AG20443 (cell line): ENCODE measurements around the gene VSNL1.
"Not testable (repeated sequence)": the region's sequence is repeated elsewhere in the genome, so short reads cannot be mapped to it uniquely, and the experiment has no call there.

Source experiments
- DNase-seq: peaks from one replicate; pipeline ENCODE4 v3.0.0; 2012; ENCODE audit warnings: low spot score, mixed read lengths

VSNL1 gene

DNA sequence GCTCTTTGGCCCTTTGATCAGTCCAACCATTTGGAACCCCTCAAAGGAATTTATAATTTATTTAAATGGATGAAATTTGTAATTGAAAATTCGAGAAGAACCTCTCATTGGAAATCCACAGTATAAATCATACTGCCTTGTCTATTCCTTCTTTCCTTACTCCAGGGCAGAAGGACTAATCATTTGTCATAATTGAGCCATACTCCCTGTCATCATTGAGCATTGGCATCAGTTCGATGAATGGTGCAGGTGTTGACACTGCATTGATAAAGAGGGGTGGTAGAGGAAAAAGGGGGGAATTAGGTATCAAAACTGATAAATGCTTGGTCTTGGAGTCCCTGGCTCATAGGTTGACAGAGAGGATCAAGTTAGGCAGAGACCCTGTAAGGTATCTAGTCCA lies 2.0 kb downstream of the VSNL1 start:
- DNase-seq: no peak

DNA sequence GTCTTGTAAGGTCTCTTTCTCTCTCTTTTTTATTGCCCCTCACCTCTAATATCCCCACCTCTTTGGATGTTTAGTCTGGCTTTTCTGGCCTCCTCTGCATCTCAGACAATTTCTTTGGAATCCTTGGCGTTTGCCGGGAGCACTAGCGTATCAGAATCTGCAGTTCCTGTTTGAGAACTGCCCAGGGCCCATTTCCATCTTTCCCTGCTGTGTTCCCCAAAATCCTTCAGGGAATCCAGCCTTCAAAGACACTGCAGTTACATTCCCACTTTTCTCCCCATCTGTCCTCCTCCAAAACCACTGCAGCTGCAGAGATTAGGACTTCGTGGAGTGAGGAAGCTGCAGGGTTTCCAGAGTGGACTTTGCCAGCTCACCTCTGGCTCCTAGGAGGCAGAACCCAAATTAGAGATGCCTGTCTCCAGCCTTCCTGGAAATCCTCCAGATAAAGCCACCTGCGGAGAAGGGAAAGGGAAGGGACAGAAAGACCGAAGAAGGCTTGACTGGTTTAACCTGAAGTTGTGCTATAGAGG lies 2.7 kb downstream of the VSNL1 start:
- DNase-seq: no peak

DNA sequence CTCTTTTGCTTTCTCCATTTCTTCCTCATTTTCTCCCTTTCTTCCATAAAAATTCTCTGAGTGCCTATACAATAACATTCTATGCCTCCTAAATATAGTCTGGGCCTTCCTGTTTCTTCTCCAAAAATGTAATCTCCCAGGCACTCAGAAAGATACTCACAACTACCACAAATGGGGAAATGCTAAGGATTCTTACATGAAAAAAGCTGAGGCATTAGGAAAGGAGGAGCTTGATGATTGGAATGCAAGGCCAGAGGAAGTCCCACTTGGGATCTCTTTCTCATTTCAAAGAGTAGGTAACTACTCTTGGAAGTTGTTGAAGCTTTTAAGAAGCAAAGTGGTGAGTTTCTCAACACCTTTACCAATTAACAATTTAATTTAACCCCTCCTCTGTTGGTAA lies 3.4 kb downstream of the VSNL1 start:
- no peak for DNase-seq

DNA sequence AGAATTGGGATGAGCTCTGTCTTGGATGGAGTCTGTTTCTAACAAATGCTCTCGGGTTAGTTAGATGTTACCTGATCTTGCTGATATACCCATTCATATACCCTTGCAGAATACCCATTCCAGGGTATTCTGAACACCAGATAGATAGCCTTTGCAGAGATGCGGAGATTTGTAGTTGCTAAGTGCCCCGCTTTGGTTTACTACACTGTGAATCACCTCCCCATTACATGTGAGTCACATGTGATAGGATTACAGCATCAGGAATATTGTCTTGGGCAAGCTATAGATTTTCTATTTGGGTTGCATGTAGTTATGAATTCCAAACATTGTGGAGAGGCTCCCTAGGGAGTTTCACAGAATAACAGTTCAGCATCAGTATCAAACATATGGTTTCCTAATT lies 3.8 kb downstream of the VSNL1 start:
- no peak for DNase-seq

DNA sequence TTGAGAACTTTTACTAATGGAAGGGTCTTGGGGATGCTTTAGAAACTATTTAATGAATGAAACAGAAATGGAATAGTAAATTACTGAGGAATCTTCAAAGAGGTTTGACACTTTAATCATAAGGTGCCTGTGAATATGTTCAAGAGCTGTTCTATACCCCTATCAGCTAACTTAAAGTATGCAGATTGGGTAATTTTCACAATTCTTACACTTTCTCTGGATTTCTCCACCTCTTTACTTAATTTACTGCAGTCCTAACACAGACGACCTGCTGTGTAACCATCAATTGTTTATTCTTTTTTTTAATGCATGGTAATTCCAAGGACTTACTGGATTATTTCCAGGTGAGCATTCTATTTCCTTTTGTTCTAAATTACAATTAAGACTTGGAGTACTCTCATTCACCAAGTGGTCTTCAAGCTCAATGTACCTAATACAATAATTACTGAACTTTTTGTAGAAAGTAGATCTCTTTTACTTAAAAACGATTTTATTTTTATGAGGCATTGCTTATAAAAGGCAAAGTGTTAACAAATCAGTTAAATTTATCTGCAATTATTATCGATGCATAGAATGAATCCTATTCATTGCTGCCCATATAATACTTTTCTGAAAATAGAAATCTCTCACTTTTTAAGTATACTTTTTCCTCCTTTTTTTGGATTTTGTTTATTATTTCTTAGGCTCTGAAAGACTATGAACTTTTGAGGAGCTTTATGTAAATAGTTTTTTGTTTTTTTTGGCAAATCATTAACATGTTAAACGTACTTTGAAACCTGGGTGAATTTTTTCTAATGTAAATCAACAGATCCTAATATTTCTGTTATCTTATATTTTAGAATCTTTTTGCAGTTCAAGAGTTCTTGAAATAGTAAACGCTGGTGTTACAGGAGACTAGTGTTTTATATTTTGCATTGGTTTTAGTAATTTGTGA lies 5.5 kb downstream of the VSNL1 start:
- no peak for DNase-seq

DNA sequence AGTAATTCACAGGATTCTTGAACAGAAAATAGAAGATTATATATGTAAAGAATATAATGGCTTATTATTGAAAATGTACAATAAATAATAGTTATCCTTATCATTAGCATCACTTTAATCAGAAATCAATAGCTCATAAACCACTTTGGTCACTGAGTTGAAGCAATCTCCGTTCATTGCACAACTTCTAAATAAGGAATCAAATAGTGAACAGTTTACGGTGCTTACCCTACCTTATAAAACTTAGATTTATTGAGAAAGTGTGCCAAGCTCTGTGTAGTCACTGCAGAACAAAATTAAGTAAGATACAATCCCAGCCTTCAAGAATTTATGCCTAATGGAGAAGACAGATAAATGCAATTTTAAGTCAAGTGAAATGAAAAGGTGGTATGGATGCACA lies 6.7 kb downstream of the VSNL1 start:
- DNase-seq: no peak

DNA sequence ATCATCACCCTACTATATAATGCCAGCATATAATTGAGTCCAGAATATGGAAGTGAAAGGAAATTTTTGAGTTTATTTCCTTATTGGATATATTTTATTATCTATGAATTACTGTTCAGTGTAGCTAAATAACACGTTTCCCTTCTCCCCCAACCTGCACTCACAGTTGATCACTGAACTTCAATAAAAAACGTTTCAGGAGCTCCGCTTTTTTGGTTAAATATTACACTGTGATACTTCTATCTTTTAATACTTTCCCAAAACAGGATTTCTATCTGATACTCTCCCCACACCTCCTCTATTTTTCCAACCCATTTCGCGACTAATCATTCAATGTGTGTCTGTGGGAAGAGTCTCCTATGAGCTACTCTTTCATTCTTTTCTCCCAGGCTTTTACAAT lies 7.2 kb downstream of the VSNL1 start:
- DNase-seq: no peak

DNA sequence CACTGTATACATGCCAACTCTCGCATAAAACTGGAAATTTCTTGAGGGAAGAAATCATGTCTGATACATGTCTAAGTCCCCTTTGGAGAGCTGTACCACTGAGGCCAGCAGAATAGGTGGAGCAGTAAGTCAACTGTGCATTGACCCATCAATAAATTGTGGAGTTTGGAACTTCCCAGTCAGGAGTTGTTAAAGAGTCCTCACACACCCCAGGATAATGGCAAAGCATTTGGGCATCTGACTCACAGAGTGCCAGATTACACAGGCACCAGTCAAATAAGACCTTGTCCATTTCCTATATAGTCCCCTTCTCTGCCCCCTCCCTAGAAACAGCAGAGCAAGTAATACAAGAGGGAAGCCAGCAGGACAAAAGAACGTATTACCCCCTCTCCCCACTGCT lies 10.4 kb downstream of the VSNL1 start:
- DNase-seq: no peak

DNA sequence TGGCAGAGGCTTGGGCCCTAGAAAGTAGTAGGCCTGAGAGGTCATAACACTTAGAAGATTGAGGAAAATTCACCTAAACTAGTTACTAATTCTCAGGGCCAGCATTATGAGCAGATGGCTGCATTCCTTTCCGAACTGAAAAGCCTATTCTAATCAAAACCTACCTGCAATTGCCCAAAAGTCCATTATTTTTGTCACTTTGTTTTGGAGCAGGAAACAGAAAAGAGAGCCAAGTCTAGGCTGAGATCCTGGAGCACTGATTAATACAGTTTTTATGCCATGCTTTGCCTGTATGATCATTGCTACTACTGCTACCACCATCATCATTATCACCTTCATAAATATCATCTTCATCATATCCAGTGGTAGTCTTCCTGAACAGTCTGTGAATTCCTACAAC lies 14.7 kb downstream of the VSNL1 start:
- no peak for DNase-seq

DNA sequence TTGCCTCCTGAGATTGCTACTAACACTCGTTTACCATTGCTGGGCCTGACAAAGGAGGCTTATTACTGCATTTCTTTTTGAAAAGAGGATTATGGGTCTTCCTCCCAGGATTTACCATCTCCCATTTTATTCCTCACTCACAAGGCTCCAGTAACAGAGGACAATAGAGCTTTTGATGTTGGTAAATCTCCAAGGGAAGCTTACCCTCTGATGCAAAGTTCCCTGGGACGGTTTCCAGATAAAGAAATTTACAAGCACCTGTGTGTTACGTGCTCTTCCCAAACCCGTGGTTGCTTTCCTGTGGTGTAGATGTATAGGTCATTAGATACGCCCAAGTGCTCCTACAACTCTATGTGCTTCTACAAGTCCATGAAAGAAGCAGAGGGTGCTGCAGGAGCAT lies 17.1 kb downstream of the VSNL1 start:
- no peak for DNase-seq

DNA sequence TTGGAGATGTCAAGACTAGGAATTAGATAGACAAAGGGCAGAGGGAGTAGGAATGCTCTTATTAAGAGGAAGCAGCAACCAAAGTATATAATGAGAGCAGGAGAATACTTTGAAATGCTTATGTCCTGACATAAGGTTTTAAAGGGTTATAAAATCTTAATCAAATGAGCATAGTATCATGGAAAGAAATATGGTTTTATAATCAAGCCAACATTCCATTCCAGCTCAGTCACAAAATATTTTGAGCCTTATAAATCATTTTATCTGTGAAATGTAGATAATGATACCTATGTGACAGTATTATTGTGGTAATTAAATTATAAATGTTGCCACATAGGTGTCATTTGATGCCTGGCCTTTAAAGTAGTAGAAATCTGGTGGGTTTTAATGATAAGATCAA lies 17.6 kb downstream of the VSNL1 start:
- no peak for DNase-seq

DNA sequence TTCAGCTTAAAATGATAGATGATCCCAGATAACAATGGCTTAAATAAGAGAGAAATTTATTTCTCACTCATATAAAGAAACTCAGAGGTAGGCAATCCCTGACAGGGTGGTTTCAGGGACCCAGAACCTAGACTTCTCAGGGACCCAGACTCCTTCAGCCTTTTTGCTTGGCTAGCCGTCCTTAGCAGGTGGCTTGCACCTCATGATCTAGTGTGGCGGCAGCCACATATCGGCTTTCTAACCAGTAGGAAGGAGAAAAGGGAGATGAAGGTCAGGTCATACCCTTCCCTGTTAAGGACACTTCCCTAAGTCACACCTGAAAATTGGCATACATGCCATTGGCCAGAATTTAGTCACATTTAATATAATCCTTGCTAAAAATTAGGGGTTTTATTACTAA lies 18.4 kb downstream of the VSNL1 start:
- DNase-seq: no peak

DNA sequence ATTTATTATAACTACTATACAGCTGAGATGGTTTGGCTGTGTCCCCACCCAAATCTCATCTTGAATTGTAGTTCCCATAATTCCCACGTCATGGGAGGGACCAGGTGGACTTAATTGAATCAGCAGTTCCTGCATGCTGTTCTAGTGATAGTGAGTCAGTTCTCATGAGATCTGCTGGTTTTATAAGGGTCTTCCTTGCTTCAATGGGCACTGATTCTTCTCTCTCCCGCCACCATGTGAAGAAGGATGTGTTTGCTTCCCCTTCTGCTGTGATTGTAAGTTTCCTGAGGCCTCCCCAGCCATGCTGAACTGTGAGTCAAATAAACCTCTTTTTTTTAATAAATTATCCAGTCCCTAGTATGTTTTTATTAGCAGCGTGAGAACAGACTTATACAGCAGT lies 25.2 kb downstream of the VSNL1 start:
- not testable (repeated sequence) for DNase-seq

DNA sequence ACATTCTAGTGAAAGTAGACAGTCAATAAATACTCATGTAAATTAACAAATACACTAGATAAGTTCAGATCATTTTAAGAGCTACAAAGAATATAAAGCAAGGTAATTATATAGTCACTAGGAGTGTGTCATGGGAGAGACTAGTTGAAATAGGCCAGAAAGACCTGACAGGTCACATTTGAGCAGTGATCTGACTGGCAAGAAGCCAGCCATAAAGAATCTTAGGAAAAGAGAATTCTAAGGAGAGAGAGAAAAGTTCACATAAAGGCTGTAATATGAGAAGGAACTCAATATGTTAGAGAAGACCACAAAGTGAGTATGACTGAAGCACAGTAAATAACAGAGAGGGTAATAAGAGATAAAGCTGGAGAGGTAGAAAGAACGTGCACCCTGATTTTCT lies 31.2 kb downstream of the VSNL1 start:
- no peak for DNase-seq

DNA sequence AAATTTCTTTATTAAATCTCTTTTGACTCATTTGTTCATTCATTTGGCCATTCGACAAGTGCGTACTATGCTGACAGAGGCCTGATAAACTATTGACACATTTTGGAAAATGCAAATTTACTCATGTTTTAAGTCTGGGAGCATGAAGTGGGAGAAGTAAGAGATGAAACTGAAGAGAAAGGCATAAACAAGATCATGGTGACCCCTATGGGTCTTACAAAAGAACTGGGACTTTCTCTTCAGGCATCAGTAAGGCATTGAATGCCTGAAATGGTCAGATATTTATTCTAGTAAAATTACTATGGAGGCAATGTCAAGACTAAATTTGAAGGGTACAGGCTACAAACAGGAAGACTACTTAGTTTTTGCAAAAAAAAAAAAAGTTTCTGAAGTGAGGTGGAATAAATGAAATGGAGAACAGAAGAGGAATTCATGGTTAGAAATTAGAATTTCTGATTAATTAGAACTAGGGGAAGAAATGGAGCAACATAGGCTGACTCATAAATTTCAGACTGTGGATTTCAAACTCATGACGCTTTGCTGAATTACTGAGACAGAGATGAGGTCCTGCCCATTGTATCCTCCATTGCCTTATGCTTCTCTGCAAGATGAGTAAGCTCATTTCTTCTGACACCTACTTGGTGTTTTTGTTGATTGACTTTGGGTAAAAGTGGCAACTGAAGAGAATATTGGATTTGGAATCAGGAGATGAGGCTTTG lies 32.7 kb downstream of the VSNL1 start:
- no peak for DNase-seq

DNA sequence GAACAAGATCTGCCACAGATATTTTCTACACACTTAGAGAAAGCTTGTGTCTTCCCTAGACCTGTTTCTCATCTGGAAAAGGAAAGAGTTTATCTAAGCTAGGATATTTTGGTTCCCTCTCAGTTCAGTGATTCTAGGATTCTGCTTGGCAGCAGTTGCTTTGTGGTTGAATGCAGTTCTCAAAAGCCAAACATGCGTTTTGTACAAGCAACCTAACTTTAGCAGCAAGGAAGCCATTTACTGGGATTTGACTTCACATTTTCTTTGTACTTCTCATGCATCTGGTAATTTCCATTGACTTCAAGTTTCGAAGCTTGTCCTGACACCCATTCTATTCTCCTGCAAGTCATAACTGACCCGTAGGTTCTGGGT lies 33.3 kb downstream of the VSNL1 start:
- no peak for DNase-seq

DNA sequence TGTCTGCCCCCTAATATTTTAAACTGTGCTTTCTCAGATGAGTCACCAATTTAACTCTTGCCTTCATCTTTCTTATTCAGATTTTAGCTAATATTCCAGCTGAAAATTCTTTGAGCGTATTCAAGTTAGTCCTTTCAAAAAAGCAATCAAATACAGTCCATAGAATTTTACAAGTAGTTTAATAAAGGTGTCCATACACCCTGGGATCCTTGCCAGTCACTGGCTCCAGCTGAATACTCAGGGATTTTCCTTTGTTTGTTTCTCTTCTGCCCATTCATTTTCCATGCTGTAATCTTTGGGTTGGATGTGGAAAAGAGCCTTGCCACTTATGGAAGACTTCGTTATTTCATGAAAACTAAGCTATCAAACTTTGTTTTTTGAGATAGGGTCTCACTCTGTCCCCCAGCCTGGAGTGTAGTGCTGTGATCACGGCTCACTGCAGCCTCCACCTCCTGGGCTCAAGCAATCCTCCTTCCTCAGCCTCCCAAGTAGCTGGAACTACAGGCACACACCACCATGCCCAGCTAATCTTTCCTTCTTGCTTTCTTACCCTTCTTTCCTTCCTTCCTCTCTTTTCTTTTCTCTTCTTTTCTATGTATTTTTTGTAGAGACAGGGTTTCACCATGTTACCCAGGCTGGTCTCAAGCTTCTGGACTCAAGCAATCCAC lies 34.0 kb downstream of the VSNL1 start:
- no peak for DNase-seq

DNA sequence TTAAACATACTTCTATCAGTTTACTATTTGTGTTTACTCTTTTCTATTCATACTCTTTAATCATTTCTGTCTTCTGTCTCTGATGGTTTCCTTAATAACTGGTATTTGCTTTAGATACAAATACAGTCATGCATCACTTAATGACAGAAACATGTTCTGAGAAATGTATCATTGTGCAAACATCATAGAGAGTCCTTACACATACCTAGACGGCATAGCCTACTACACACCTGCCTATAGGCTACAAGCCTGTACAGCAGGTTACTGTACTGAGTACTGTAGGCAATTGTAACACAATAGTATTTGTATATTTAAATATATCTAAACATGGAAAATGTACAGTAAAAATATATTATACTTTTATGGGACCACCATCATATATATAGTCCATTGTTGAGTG lies 36.3 kb downstream of the VSNL1 start:
- DNase-seq: no peak

DNA sequence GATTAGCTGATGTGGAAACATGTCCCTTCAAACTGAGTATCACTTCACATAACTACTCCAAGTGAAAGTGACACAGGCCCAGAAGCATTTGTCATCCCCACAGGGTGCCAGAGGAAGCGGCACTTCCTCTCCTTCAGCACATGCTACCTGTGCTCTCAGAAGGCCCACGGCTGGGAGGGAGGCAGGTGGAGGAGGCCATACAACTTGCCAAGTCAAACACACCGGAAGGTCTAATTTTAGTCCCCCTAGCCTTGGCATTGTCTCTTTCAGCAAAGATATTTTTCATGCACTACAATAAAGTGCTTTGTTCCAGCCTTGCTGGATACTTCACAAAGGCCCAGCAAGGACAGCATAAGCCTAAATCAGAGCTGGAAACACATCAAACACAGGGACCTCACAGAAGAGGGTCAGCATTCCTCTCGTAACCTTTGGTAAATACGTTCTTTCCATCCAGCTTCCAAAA lies 38.0 kb downstream of the VSNL1 start:
- no peak for DNase-seq

DNA sequence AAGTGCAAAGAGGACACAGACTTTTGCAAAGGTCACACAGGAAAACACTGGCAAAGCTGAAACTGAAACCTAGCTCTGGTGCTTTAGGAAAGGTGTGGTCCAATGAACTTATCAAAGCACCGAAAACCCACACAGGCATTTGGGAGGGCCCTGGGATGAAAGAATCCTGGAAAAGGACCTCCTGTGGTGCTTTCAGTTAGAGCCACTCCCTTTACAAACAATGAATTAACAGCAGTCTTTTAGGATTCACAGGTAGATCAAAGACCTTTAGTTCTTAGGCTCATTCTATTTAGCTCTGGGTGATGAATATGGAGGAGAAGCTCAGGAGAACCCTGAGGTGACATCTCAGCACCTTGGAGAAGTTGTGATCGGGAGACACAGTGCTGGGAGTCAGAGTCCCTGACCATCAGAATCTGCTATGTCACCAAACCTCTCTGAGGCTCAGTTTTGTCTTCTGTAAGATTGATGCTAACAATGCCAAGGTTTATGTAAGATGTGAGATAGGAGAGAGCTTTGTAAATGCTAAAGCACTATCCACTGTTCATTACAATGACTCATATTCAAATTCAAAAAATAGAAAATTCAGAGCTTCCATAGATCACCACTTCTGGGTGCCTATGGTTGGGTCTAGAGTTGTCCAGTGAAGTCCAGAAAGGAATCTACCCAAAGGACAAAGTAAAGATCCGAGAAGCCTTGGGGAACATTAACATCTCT lies 39.3 kb downstream of the VSNL1 start:
- DNase-seq: no peak

DNA sequence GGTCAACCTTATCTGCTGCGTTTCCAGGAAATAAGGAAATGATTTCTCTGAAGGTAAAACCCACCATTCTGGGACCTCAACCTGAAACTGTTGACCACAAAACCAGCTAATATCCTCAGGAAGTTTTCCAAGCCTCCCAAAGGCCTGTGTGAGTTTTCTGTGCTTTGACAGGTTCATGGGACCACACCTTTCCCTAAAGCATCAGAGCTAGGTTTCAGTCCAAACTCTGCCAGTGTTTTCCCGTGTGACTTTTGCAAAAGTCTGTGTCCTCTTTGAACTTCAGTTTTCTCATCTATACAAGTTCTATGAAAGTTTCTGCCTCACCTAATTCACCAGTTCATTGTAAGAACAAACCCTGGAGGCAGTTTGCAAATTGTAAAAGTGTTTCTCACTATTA lies 39.8 kb downstream of the VSNL1 start:
- no peak for DNase-seq

DNA sequence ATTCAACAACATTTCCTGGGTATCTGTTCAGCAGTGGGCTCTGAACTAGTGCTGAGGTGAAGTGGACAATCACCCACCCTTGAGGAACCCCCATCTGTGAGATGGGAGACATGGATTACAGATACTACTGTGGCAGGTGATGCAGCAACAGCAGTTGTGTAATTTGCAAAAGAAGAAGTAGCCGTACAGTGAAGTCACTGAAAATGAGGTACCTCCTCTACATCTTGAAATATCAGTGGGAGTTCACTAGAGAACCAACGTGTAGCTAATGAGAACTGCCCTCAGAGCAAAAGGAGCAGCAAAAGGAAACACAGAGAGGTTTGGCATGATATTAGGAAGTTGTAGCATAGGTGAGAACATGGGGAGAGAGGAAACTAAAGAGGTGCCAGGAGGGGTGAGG lies 41.3 kb downstream of the VSNL1 start:
- DNase-seq: no peak
